HG03520 (cell line): ENCODE results near the gene ERGIC1.
A peak's percentile ranks its signal among the peaks of the same experiment; 100 is the strongest.
"Not testable (repeated sequence)": the region's sequence is repeated elsewhere in the genome, so short reads cannot be mapped to it uniquely, and the experiment has no call there.

Experiments
- ATAC-seq: cut with Tn5 transposase; IDR thresholded peaks from one replicate; pipeline ENCODE4 v1.9.1; 2021; ENCODE audit warnings: mild to moderate bottlenecking, moderate library complexity; ENCODE audit not compliant: unreplicated experiment

ERGIC1 gene

GRCh38 chr5:172833686-172834414, at the start of gene ERGIC1:
Gene ERGIC1, plus strand, starts transcription at chr5:172834251. Its CDS starts 163 bp downstream, at chr5:172834414.
- peak; percentile 68 for ATAC-seq

GRCh38 chr5:172785429-172786088, 48.5 kb upstream of the ERGIC1 start:
- ATAC-seq, result no peak

GRCh38 chr5:172786736-172787462, 47.2 kb upstream of the ERGIC1 start:
- no peak for ATAC-seq

GRCh38 chr5:172787538-172787937, 46.5 kb upstream of the ERGIC1 start:
- ATAC-seq, result not testable (repeated sequence)

GRCh38 chr5:172788771-172789686, 45.0 kb upstream of the ERGIC1 start:
- ATAC-seq, result no peak

GRCh38 chr5:172789687-172790495, 44.2 kb upstream of the ERGIC1 start:
- no peak for ATAC-seq

GRCh38 chr5:172790496-172790889, 43.6 kb upstream of the ERGIC1 start:
- no peak for ATAC-seq

- no peak for ATAC-seq
Observed at GRCh38 chr5:172791286-172791685, 42.8 kb upstream of the ERGIC1 start.

GRCh38 chr5:172791726-172792445, 42.2 kb upstream of the ERGIC1 start:
- no peak for ATAC-seq

GRCh38 chr5:172792701-172793570, 41.1 kb upstream of the ERGIC1 start:
- ATAC-seq, result no peak

- ATAC-seq, result no peak
Observed at GRCh38 chr5:172793577-172794488, 40.2 kb upstream of the ERGIC1 start.

- ATAC-seq, result no peak
Observed at GRCh38 chr5:172795318-172795977, 38.6 kb upstream of the ERGIC1 start.

GRCh38 chr5:172796306-172796705, 37.7 kb upstream of the ERGIC1 start:
- no peak for ATAC-seq

- no peak for ATAC-seq
Observed at GRCh38 chr5:172797771-172798191, 36.3 kb upstream of the ERGIC1 start.

GRCh38 chr5:172798422-172799215, 35.4 kb upstream of the ERGIC1 start:
- no peak for ATAC-seq

- ATAC-seq, result no peak
Observed at GRCh38 chr5:172799416-172799815, 34.6 kb upstream of the ERGIC1 start.
